H9 (cell line): ENCODE results near the gene STARD10. TPM values are rescaled to one million over a fixed set of nuclear protein-coding genes. Genes with fewer than 3 reads are reported as not detected.

Experiments
- DNase-seq: peaks from one replicate; pipeline ENCODE4 v3.0.0-alpha.2; 2017
- H2AFZ ChIP-seq: one replicate; pipeline ENCODE4 v1.6.1; 2013; ENCODE audit warnings: mild to moderate bottlenecking, low read length, control low read depth, moderate library complexity
- H2AK5ac ChIP-seq: 2 replicates; pipeline ENCODE4 v1.6.1; 2013; ENCODE audit warnings: low read length, control low read depth, mixed read lengths; ENCODE audit not compliant: insufficient read length
- H2BK120ac ChIP-seq: one replicate; pipeline ENCODE4 v1.6.1; 2013; ENCODE audit warnings: low read depth, mild to moderate bottlenecking, low read length, control low read depth, inconsistent platforms; ENCODE audit not compliant: poor library complexity, severe bottlenecking
- H2BK12ac ChIP-seq: 2 replicates; pipeline ENCODE4 v1.6.1; 2013; ENCODE audit warnings: low read length, control low read depth, mixed read lengths, low read depth; ENCODE audit not compliant: insufficient read length
- H2BK15ac ChIP-seq: 2 replicates; pipeline ENCODE4 v1.6.1; 2013; ENCODE audit warnings: low read depth, low read length, control low read depth
- H2BK20ac ChIP-seq: one replicate; pipeline ENCODE4 v1.6.1; 2013; ENCODE audit warnings: low read depth, mild to moderate bottlenecking, low read length, control low read depth, inconsistent platforms; ENCODE audit not compliant: poor library complexity, severe bottlenecking
- H2BK5ac ChIP-seq: 2 replicates; pipeline ENCODE4 v1.6.1; 2013; ENCODE audit warnings: low read length, control low read depth, mixed read lengths; ENCODE audit not compliant: insufficient read length
- H3K14ac ChIP-seq: 2 replicates; pipeline ENCODE4 v1.6.1; 2013; ENCODE audit warnings: low read length, control low read depth; ENCODE audit not compliant: insufficient read depth
- H3K18ac ChIP-seq: 2 replicates; pipeline ENCODE4 v1.6.1; 2013; ENCODE audit warnings: low read depth, mild to moderate bottlenecking, mixed read lengths, low read length, control low read depth; ENCODE audit not compliant: insufficient read length
- H3K23ac ChIP-seq: 2 replicates; pipeline ENCODE4 v1.6.1; 2013; ENCODE audit warnings: low read length, control low read depth, mixed read lengths, low read depth; ENCODE audit not compliant: insufficient read length
- H3K23me2 ChIP-seq: 2 replicates; pipeline ENCODE4 v1.6.1; 2013; ENCODE audit warnings: low read depth, mild to moderate bottlenecking, mixed read lengths, low read length, control low read depth; ENCODE audit not compliant: insufficient read length, poor library complexity, severe bottlenecking
- H3K27ac ChIP-seq: 2 replicates; pipeline ENCODE4 v1.5.1; 2013; ENCODE audit warnings: low read length, control low read depth, mixed read lengths, low read depth; ENCODE audit not compliant: insufficient read length
- H3K27me3 ChIP-seq: 2 replicates; pipeline ENCODE4 v1.6.1; 2013; ENCODE audit warnings: low read length, control low read depth, inconsistent platforms; ENCODE audit not compliant: insufficient read depth
- H3K4ac ChIP-seq: 2 replicates; pipeline ENCODE4 v1.6.1; 2013; ENCODE audit warnings: low read depth, mild to moderate bottlenecking, control low read depth, inconsistent platforms, low read length, moderate library complexity
- H3K4me1 ChIP-seq: 2 replicates; pipeline ENCODE4 v1.6.1; 2013; ENCODE audit warnings: low read length, control low read depth, inconsistent platforms; ENCODE audit not compliant: insufficient read depth
- H3K4me2 ChIP-seq: 2 replicates; pipeline ENCODE4 v1.6.1; 2013; ENCODE audit warnings: low read length, control low read depth, mixed read lengths; ENCODE audit not compliant: insufficient read length, insufficient read depth
- H3K56ac ChIP-seq: 2 replicates; pipeline ENCODE4 v1.6.1; 2013; ENCODE audit warnings: low read depth, mild to moderate bottlenecking, mixed read lengths, low read length, control low read depth; ENCODE audit not compliant: insufficient read length
- H3K79me1 ChIP-seq: 2 replicates; pipeline ENCODE4 v1.6.1; 2013; ENCODE audit warnings: low read depth, mild to moderate bottlenecking, moderate library complexity, low read length, control low read depth, inconsistent platforms; ENCODE audit not compliant: insufficient read depth, poor library complexity, severe bottlenecking
- H3K79me2 ChIP-seq: 2 replicates; pipeline ENCODE4 v1.6.1; 2013; ENCODE audit warnings: low read length, control low read depth, inconsistent platforms; ENCODE audit not compliant: insufficient read depth
- H3K9ac ChIP-seq: 2 replicates; pipeline ENCODE4 v1.6.1; 2013; ENCODE audit warnings: low read length, control low read depth, mixed read lengths; ENCODE audit not compliant: insufficient read length; ENCODE audit errors: extremely low read depth
- H3K9me3 ChIP-seq: one replicate; pipeline ENCODE4 v1.6.1; 2013; ENCODE audit warnings: low read depth, low read length, inconsistent platforms; ENCODE audit not compliant: control insufficient read depth
- H3T11ph ChIP-seq: one replicate; pipeline ENCODE4 v1.6.1; 2013; ENCODE audit warnings: mild to moderate bottlenecking, low read length, control low read depth, inconsistent platforms
- H4K20me1 ChIP-seq: one replicate; pipeline ENCODE4 v1.6.1; 2013; ENCODE audit not compliant: control insufficient read depth, insufficient read length, insufficient read depth
- H4K5ac ChIP-seq: 2 replicates; pipeline ENCODE4 v1.6.1; 2013; ENCODE audit warnings: low read depth, mild to moderate bottlenecking, mixed read lengths, low read length, control low read depth; ENCODE audit not compliant: insufficient read length
- H4K8ac ChIP-seq: replicated peaks from 2 replicates; pipeline ENCODE4 v1.6.1; 2013; ENCODE audit warnings: low read length, control low read depth, mixed read lengths, low read depth; ENCODE audit not compliant: insufficient read length
- H4K91ac ChIP-seq: 2 replicates; pipeline ENCODE4 v1.6.1; 2013; ENCODE audit warnings: low read depth, mild to moderate bottlenecking, moderate library complexity, mixed read lengths, low read length, control low read depth; ENCODE audit not compliant: insufficient read length
- H3K27ac Mint-ChIP-seq, 3 experiments: 2 replicates in 2 of 3; 3 replicates in 1 of 3; pipeline ENCODE4 v1.8.0; 2020 to 2021; ENCODE audit warnings: mixed read lengths in 3 of 3, mild to moderate bottlenecking in 1 of 3, moderate library complexity in 1 of 3
- H3K27me3 Mint-ChIP-seq: 2 replicates; pipeline ENCODE4 v1.8.0; 2021; ENCODE audit warnings: low read depth, mild to moderate bottlenecking, moderate library complexity, mixed read lengths
- H3K36me3 Mint-ChIP-seq, 3 experiments: 2 replicates in 2 of 3; 3 replicates in 1 of 3; pipeline ENCODE4 v1.8.0; 2020 to 2021; ENCODE audit warnings: low read depth in 3 of 3, mixed read lengths in 3 of 3; ENCODE audit not compliant: insufficient read depth in 1 of 3
- H3K4me1 Mint-ChIP-seq, 2 experiments: 2 replicates each; pipeline ENCODE4 v1.8.0; 2020; ENCODE audit warnings: mixed read lengths in 2 of 2
- H3K4me3 Mint-ChIP-seq, 2 experiments: 2 replicates in 1 of 2; 3 replicates in 1 of 2; pipeline ENCODE4 v1.8.0; 2020 to 2021; ENCODE audit warnings: mild to moderate bottlenecking in 2 of 2, mixed read lengths in 2 of 2, moderate library complexity in 1 of 2
- H3K9me3 Mint-ChIP-seq, 2 experiments: 2 replicates in 1 of 2; 3 replicates in 1 of 2; pipeline ENCODE4 v1.8.0; 2020; ENCODE audit warnings: mild to moderate bottlenecking in 2 of 2, mixed read lengths in 2 of 2, moderate library complexity in 1 of 2
- WGBS: extraction: QIAGEN DNeasy Blood & Tissue Kit; methylation state at CpG from one replicate; pipeline ENCODE4 v1.1.7; 2013; ENCODE audit warnings: missing lambda C conversion rate, low lambda C conversion rate, mixed read lengths; ENCODE audit not compliant: insufficient read length; ENCODE audit errors: extremely low coverage; 5-methylcytosine and 5-hydroxymethylcytosine counted together
- total RNA-seq: library from RNA; stranded (reverse); gene quantifications from 2 replicates; pipeline ENCODE4 v1.2.1, GENCODE V29; 2021
- TF ChIP-seq, protein P1 (sequence below): fragments of 200-600 bp; sonication (generic); conservative IDR thresholded peaks from 3 replicates; pipeline ENCODE4 v1.8.0; 2021; ENCODE audit warnings: antibody characterized with exemption, mild to moderate bottlenecking

STARD10 gene
- total RNA-seq, 1 experiment from 2014 or later: 24.4 TPM

DNA sequence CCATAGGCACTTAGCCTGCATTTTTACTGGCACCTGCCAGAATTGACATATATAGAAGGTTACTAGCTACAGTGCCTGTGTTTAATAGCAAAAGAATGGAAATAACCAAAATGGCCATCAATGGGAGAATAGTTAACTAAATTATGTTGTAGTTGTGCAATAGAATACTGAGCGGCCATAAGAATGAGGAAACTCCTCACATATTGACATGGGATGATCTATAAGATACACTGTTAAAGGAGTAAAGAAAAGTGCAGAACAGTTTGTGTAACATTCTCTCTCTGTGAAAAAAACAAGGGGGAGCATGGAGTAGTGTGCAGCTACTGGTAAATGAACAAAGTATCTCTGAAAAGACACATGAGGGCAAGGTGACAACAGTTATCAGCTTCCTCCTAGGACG lies 63.1 kb downstream of the STARD10 start:
- no peak overlapping the region for H3T11ph ChIP-seq
- peaks cover 3% of the 10 kb centered on the region; the same call in 1 of the 2 replicates for H3K4me1 ChIP-seq
- peaks cover 19 to 20% of the 10 kb centered on the region in 2 experiments for H3K4me1 Mint-ChIP-seq
- H3K4me2 ChIP-seq: no peak overlapping the region
- H3K36me3 Mint-ChIP-seq: peaks cover 11 to 22% (median 14%) of the 10 kb centered on the region in 3 experiments; a peak in 6 of 7 replicates
- DNase-seq: no peak
- peak overlapping the region in 2 of 3 experiments; percentile 19 to 29; a peak in 3 of 7 replicates for H3K27ac Mint-ChIP-seq
- WGBS: no CpG with 5 or more reads among the region's 2 CpGs
- H2BK15ac ChIP-seq: no peak overlapping the region
- no peak overlapping the region for H3K4me3 Mint-ChIP-seq
- no peak overlapping the region for H2AFZ ChIP-seq
- H3K23ac ChIP-seq: no peak overlapping the region
- H2BK120ac ChIP-seq: no peak overlapping the region
- H3K4ac ChIP-seq: no peak overlapping the region
- H3K9ac ChIP-seq: no peak overlapping the region
- H3K27me3 Mint-ChIP-seq: no peaks in the 10 kb centered on the region
- no peak overlapping the region for H4K91ac ChIP-seq
- H2BK5ac ChIP-seq: no peak overlapping the region
- no peak overlapping the region for H3K14ac ChIP-seq
- H3K23me2 ChIP-seq: no peaks in the 10 kb centered on the region
- no peak overlapping the region for H3K56ac ChIP-seq
- TF ChIP-seq, protein P1, sequence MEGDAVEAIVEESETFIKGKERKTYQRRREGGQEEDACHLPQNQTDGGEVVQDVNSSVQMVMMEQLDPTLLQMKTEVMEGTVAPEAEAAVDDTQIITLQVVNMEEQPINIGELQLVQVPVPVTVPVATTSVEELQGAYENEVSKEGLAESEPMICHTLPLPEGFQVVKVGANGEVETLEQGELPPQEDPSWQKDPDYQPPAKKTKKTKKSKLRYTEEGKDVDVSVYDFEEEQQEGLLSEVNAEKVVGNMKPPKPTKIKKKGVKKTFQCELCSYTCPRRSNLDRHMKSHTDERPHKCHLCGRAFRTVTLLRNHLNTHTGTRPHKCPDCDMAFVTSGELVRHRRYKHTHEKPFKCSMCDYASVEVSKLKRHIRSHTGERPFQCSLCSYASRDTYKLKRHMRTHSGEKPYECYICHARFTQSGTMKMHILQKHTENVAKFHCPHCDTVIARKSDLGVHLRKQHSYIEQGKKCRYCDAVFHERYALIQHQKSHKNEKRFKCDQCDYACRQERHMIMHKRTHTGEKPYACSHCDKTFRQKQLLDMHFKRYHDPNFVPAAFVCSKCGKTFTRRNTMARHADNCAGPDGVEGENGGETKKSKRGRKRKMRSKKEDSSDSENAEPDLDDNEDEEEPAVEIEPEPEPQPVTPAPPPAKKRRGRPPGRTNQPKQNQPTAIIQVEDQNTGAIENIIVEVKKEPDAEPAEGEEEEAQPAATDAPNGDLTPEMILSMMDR: no peak
- no peak overlapping the region for H4K5ac ChIP-seq
- H4K20me1 ChIP-seq: no peaks in the 10 kb centered on the region
- H3K79me2 ChIP-seq: peaks cover 4% of the 10 kb centered on the region; the same call in 1 of the 2 replicates
- no peak overlapping the region for H2BK12ac ChIP-seq
- no peaks in the 10 kb centered on the region for H3K9me3 ChIP-seq
- no peak overlapping the region for H3K18ac ChIP-seq
- H3K79me1 ChIP-seq: no peaks in the 10 kb centered on the region
- no peak overlapping the region for H4K8ac ChIP-seq
- H3K9me3 Mint-ChIP-seq: peaks cover 0 to 3% of the 10 kb centered on the region in 2 experiments; a peak in 1 of 5 replicates
- H3K27me3 ChIP-seq: no peaks in the 10 kb centered on the region
- no peak overlapping the region for H3K27ac ChIP-seq
- H2BK20ac ChIP-seq: no peak overlapping the region
- no peak overlapping the region for H2AK5ac ChIP-seq
